ENCODE results near the gene ADM5. TPM values are rescaled to one million over a fixed set of nuclear protein-coding genes. Genes with fewer than 3 reads are reported as not detected.

Gene ADM5
- total RNA-seq, 4 donors from 2014 or later: 1.0 to 2.6 (median 2.1) TPM; not detected in 1

DNA sequence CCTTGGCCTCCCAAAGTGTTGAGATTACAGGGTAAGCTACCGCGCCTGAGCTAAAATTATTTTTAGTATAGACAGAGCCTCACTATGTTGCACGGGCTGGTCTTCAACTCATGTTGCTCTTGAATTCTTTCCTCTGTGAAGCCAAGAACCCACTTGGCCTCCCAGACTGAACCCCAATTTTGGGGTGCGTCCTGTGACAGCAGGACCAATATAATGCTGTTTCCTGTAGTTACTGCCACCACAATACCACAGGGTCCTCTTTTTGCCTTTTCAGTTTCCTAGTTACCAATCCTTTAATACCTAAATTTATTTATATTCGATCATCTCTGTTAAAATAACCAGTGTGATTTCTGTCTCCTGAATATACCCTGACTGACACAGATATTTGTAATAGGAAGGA lies 40.8 kb downstream of the ADM5 start:
- TF ChIP-seq, protein P1, sequence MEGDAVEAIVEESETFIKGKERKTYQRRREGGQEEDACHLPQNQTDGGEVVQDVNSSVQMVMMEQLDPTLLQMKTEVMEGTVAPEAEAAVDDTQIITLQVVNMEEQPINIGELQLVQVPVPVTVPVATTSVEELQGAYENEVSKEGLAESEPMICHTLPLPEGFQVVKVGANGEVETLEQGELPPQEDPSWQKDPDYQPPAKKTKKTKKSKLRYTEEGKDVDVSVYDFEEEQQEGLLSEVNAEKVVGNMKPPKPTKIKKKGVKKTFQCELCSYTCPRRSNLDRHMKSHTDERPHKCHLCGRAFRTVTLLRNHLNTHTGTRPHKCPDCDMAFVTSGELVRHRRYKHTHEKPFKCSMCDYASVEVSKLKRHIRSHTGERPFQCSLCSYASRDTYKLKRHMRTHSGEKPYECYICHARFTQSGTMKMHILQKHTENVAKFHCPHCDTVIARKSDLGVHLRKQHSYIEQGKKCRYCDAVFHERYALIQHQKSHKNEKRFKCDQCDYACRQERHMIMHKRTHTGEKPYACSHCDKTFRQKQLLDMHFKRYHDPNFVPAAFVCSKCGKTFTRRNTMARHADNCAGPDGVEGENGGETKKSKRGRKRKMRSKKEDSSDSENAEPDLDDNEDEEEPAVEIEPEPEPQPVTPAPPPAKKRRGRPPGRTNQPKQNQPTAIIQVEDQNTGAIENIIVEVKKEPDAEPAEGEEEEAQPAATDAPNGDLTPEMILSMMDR (IDR thresholded peaks at IDR 0.05; ENCODE audit: low read depth): no peak

DNA sequence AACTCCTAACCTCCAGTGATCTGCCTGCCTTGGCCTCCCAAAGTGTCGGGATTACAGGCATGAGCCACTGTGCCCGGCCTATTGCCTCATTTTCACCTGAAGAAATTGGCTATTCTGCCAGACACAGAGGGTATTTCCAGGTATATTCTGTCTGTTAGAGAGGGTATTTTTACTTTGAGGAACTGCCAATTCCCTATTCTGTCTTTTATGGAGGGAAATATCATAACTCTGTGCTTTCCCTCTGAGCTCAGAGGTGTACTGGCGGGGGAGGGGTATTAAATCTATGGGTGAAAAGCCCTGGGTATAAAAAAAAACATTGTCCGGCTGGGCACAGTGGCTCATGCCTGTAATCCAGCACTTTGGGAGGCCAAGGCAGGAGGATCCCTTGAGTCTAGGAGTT lies 48.9 kb downstream of the ADM5 start:
- TF ChIP-seq, protein P1 (IDR thresholded peaks at IDR 0.05; ENCODE audit: low read depth): no peak

DNA sequence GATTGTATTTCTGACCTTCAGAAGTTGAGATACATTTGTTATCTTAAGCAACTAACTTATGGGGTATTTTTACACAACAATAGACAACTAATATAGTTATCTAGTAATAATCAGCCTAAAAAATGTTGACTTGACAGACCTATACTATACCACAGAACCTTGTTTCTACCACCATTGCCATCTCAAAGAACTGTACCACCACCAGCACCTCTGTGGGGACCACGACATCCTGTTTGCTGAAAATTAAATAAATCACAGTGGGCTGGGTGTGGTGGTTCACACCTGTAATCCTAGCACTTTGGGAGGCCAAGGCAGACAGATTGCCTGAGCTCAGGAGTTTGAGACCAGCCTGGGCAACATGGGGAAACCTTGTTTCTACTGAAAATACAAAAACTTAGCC lies 49.7 kb downstream of the ADM5 start:
- TF ChIP-seq, protein P1 (IDR thresholded peaks at IDR 0.05; ENCODE audit: low read depth): no peak

DNA sequence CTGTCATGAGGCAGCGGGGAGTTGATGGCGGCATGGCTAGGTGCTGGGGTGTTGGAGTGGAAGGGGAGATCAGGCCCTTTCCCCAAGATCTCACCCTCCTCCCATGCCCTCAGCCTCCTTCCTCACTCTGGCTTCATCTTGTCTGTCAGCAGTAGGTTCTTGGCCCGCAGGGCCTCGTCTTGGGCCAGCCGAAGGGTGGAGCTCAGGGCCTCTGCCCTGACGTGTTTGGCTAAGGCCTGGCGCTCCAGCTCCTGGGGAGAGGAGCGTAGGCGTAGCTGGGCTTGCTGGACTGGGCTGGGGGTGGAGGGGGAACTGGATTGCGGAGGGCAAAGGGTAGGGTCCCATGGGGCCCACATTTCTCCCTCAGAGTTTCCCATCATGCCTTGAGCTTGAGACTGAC lies 50.5 kb downstream of the ADM5 start:
- TF ChIP-seq, protein P1 (IDR thresholded peaks at IDR 0.05; ENCODE audit: low read depth): no peak

Small RNAs within 50 kb of the gene (small RNA-seq; reads per million reads assigned to genes)
- gene MIR5088: not detected

Other genes with a start within 250 kb of the ADM5 start
- gene SLC17A7, start 248.1 kb upstream of the ADM5 start, total RNA-seq: 1 to 10 TPM; 1.7 to 3.6 (median 2.8) TPM
- 10 to 100 TPM; 53.3 to 99.7 (median 83.2) TPM for gene PIH1D1, start 237.8 kb upstream of the ADM5 start, total RNA-seq
- 10 to 100 TPM; 35.4 to 80.4 (median 50.3) TPM for gene ALDH16A1, start 236.4 kb upstream of the ADM5 start, total RNA-seq
- gene FLT3LG, start 215.4 kb upstream of the ADM5 start, total RNA-seq: 10 to 100 TPM in 1 of 4 donors, 1 to 10 TPM in 3; 3.2 to 11.5 (median 4.4) TPM
- 1,000 to 10,000 TPM; 2,421 to 3,217 (median 2,855) TPM for gene RPL13A, start 202.0 kb upstream of the ADM5 start, total RNA-seq
- gene RPS11, start 193.2 kb upstream of the ADM5 start, total RNA-seq: 1,000 to 10,000 TPM; 3,504 to 5,080 (median 4,743) TPM
- gene FCGRT, start 176.9 kb upstream of the ADM5 start, total RNA-seq: 100 to 1,000 TPM; 208 to 517 (median 336) TPM
- 10 to 100 TPM; 21.4 to 45.1 (median 36.7) TPM for gene RCN3, start 161.6 kb upstream of the ADM5 start, total RNA-seq
- 10 to 100 TPM; 39.1 to 63.4 (median 49.0) TPM for gene NOSIP, start 109.0 kb upstream of the ADM5 start, total RNA-seq
- under 1 TPM in 2 of 4 donors, not detected in 2; 0.51 to 0.75 TPM for gene PRRG2, start 108.3 kb upstream of the ADM5 start, total RNA-seq
- 10 to 100 TPM in 1 of 4 donors, 1 to 10 TPM in 3; 4.6 to 15.4 (median 6.2) TPM for gene PRR12, start 98.4 kb upstream of the ADM5 start, total RNA-seq
- gene RRAS, start 49.5 kb upstream of the ADM5 start, total RNA-seq: 100 to 1,000 TPM in 2 of 4 donors, 10 to 100 TPM in 2; 62.9 to 113 (median 101) TPM
- 10 to 100 TPM in 3 of 4 donors, 1 to 10 TPM in 1; 8.8 to 33.3 (median 11.3) TPM for gene SCAF1, start 47.4 kb upstream of the ADM5 start, total RNA-seq
- gene IRF3, start 23.7 kb upstream of the ADM5 start, total RNA-seq: 10 to 100 TPM; 21.8 to 66.5 (median 39.0) TPM
- 1 to 10 TPM; 2.1 to 7.9 (median 3.3) TPM for gene BCL2L12, start 23.7 kb upstream of the ADM5 start, total RNA-seq
- 100 to 1,000 TPM in 1 of 4 donors, 10 to 100 TPM in 3; 63.8 to 104 (median 78.2) TPM for gene PRMT1, start 12.3 kb upstream of the ADM5 start, total RNA-seq
- gene CPT1C, start 1.5 kb downstream of the ADM5 start, total RNA-seq: 1 to 10 TPM in 1 of 4 donors, under 1 TPM in 2, not detected in 1; 0.38 to 2.6 (median 0.85) TPM
- gene TSKS, start 73.7 kb downstream of the ADM5 start, total RNA-seq: 1 to 10 TPM in 1 of 4 donors, under 1 TPM in 3; 0.49 to 2.8 (median 0.59) TPM
- gene AP2A1, start 77.4 kb downstream of the ADM5 start, total RNA-seq: 100 to 1,000 TPM in 1 of 4 donors, 10 to 100 TPM in 3; 48.9 to 112 (median 57.9) TPM
- 10 to 100 TPM in 3 of 4 donors, 1 to 10 TPM in 1; 6.7 to 18.6 (median 13.3) TPM for gene FUZ, start 123.7 kb downstream of the ADM5 start, total RNA-seq
- 10 to 100 TPM; 15.2 to 30.5 (median 16.4) TPM for gene MED25, start 128.7 kb downstream of the ADM5 start, total RNA-seq
- gene PTOV1, start 161.6 kb downstream of the ADM5 start, total RNA-seq: 10 to 100 TPM; 39.3 to 65.9 (median 44.2) TPM
- 10 to 100 TPM; 25.9 to 48.0 (median 38.7) TPM for gene PNKP, start 178.0 kb downstream of the ADM5 start, total RNA-seq
- 10 to 100 TPM in 2 of 4 donors, 1 to 10 TPM in 2; 5.5 to 20.3 (median 9.1) TPM for gene AKT1S1, start 187.8 kb downstream of the ADM5 start, total RNA-seq
- 10 to 100 TPM; 19.2 to 60.8 (median 29.1) TPM for gene TBC1D17, start 188.1 kb downstream of the ADM5 start, total RNA-seq
- 1 to 10 TPM in 1 of 4 donors, under 1 TPM in 1, not detected in 2; 0.22 to 9.3 TPM for gene IL4I1, start 207.3 kb downstream of the ADM5 start, total RNA-seq
- gene ATF5, start 239.6 kb downstream of the ADM5 start, total RNA-seq: 10 to 100 TPM; 10.9 to 41.6 (median 17.6) TPM
- gene NUP62, start 239.9 kb downstream of the ADM5 start, total RNA-seq: 10 to 100 TPM; 25.8 to 29.2 (median 27.6) TPM